GM23338 (cell line): ENCODE measurements around the gene CRYGA.
A peak's percentile ranks its signal among the peaks of the same experiment; 100 is the strongest.

Experiments
- EZH2 ChIP-seq: fragments of 200-600 bp; sonication (generic); IDR thresholded peaks from one replicate; pipeline ENCODE4 v1.8.0; 2017; ENCODE audit warnings: antibody characterized with exemption, mild to moderate bottlenecking, low read depth; ENCODE audit not compliant: unreplicated experiment
- EZH2phosphoT487 ChIP-seq: fragments of 200-600 bp; sonication (generic); IDR thresholded peaks from one replicate; pipeline ENCODE4 v1.8.1; 2018; ENCODE audit warnings: antibody characterized with exemption; ENCODE audit not compliant: unreplicated experiment
- POLR2AphosphoS5 ChIP-seq: IDR thresholded peaks from 2 replicates; pipeline ENCODE4 v1.6.1; 2016; ENCODE audit warnings: antibody characterized with exemption, low read depth
- ZNF114 ChIP-seq: fragments of 250-450 bp; sonication (Bioruptor Pico); IDR thresholded peaks from 2 replicates; pipeline ENCODE4 v1.5.0; 2020; ENCODE audit warnings: mild to moderate bottlenecking, moderate library complexity
- ZNF331 ChIP-seq: fragments of 250-450 bp; sonication (Bioruptor Pico); IDR thresholded peaks from 2 replicates; pipeline ENCODE4 v1.5.0; 2020; ENCODE audit warnings: low read depth, mild to moderate bottlenecking, moderate library complexity
- ZNF462 ChIP-seq: fragments of 250-450 bp; sonication (Bioruptor Pico); IDR thresholded peaks from 2 replicates; pipeline ENCODE4 v1.5.0; 2020; ENCODE audit warnings: mild to moderate bottlenecking, moderate library complexity
- TF ChIP-seq, protein P1 (sequence below), 2 experiments: fragments of 200-600 bp in 1 of 2; sonication (generic) in 1 of 2; conservative IDR thresholded peaks; 2 replicates each; pipeline versions ENCODE4 v1.5.1 to v1.6.1; 2016 to 2017; ENCODE audit warnings: antibody characterized with exemption in 2 of 2, low read depth in 2 of 2, mild to moderate bottlenecking in 2 of 2, moderate library complexity in 1 of 2

DNA sequence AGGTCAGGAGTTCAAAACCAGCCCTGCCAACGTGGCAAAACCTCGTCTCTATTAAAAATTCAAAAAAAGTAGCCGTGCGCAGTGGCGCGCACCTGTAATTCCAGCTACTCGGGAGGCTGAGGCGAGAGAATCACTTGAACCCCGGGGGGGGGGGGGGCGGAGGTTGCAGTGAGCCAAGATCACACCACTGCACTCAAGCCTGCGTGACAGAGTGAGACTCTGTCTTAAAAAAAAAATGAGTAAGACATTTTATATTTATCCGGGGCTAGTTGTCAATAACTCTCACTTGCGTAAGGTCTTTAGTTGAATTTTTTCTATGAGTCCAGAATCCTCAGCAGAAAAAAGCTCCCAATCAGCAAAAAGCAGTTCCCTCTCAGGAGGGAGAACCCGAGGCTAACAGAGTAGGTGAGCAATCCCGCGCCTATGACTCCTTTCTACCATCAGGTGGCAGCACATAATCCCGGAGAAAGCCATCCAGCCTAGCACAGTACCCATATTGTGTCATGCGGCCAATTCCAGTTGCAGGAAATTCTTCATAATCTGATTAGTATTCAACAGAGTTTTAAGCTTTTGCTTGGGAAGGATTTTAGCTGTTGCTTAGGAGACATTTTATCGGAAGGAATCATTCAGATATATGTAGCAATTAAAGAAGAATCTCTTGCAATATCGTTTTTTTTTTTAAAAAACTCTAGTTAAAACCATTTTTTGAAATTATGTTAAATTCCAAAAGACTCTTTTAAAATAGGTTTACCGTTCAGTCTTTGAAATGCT lies 11.9 kb upstream of the CRYGA start:
- TF ChIP-seq, protein P1, sequence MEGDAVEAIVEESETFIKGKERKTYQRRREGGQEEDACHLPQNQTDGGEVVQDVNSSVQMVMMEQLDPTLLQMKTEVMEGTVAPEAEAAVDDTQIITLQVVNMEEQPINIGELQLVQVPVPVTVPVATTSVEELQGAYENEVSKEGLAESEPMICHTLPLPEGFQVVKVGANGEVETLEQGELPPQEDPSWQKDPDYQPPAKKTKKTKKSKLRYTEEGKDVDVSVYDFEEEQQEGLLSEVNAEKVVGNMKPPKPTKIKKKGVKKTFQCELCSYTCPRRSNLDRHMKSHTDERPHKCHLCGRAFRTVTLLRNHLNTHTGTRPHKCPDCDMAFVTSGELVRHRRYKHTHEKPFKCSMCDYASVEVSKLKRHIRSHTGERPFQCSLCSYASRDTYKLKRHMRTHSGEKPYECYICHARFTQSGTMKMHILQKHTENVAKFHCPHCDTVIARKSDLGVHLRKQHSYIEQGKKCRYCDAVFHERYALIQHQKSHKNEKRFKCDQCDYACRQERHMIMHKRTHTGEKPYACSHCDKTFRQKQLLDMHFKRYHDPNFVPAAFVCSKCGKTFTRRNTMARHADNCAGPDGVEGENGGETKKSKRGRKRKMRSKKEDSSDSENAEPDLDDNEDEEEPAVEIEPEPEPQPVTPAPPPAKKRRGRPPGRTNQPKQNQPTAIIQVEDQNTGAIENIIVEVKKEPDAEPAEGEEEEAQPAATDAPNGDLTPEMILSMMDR (conservative IDR thresholded peaks at IDR 0.05; ENCODE audit: low read depth in 2 of 2), result peak; percentile 93 to 96
- TF ChIP-seq EZH2 (no peak), POLR2AphosphoS5 (no peak), EZH2phosphoT487 (no peak), ZNF331 (CRISPR knock-in tag) (peak; percentile 70), ZNF462 (CRISPR knock-in tag) (no peak), ZNF114 (CRISPR knock-in tag) (no peak)
